ENCODE data around the gene LRIG1. TPM values are rescaled to one million over a fixed set of nuclear protein-coding genes. Genes with fewer than 3 reads are reported as not detected.

Gene LRIG1
- total RNA-seq, 1 experiment from 2014 or later = 24.1 TPM

- Histone ChIP-seq H3K27me3 (replicated peaks; ENCODE audit: insufficient read depth, low read depth, low read length, poor library complexity) (no peaks in the 10 kb centered on the region), H3K9me3 (ENCODE audit: low read depth, low read length, poor library complexity, severe bottlenecking) (no peaks in the 10 kb centered on the region), H3K4me1 (ENCODE audit: insufficient read depth, low read length, poor library complexity, severe bottlenecking) (peaks cover 10% of the 10 kb centered on the region), H3K27ac (ENCODE audit: low read depth, low read length, poor library complexity, severe bottlenecking) (no peak overlapping the region), H3K36me3 (ENCODE audit: insufficient read depth, low read length, poor library complexity, severe bottlenecking) (no peaks in the 10 kb centered on the region), H3K4me3 (ENCODE audit: low read depth, low read length, poor library complexity, severe bottlenecking) (no peak overlapping the region)
- CTCF ChIA-PET = no interaction called here
- POLR2A ChIA-PET (ENCODE audit: low non-redundant PET) = no interaction called here
- BruUV-seq (replicated peaks) = no TSS peak
- intact Hi-C loops (cut with micrococcal nuclease; ENCODE audit: unreplicated experiment) = no loop called here
- TF ChIP-seq CTCF (conservative IDR thresholded peaks at IDR 0.05; ENCODE audit: low read depth, low read length) = no peak
- no peak for DNase-seq (ENCODE audit: low spot score)
These were observed 12.3 kb downstream of the LRIG1 start for GRCh38 chr3:66488492-66488891.

GRCh38 chr3:66487465-66487864 lies 13.4 kb downstream of the LRIG1 start:
- intact Hi-C loops (cut with micrococcal nuclease; ENCODE audit: unreplicated experiment) = no loop called here
- no peaks in the 10 kb centered on the region for H3K36me3 ChIP-seq (ENCODE audit: insufficient read depth, low read length, poor library complexity, severe bottlenecking)
- H3K27ac ChIP-seq (ENCODE audit: low read depth, low read length, poor library complexity, severe bottlenecking) = no peak overlapping the region
- POLR2A ChIA-PET (ENCODE audit: low non-redundant PET) = no interaction called here
- H3K4me3 ChIP-seq (ENCODE audit: low read depth, low read length, poor library complexity, severe bottlenecking) = no peak overlapping the region
- TF ChIP-seq CTCF (conservative IDR thresholded peaks at IDR 0.05; ENCODE audit: low read depth, low read length) (no peak), EZH2 (IDR thresholded peaks at IDR 0.05; ENCODE audit: borderline replicate concordance, low read depth, low read length, poor library complexity, severe bottlenecking) (no peak)
- DNase-seq (ENCODE audit: low spot score) = no peak
- peaks cover 7% of the 10 kb centered on the region for H3K4me1 ChIP-seq (ENCODE audit: insufficient read depth, low read length, poor library complexity, severe bottlenecking)
- BruUV-seq (replicated peaks) = no TSS peak
- CTCF ChIA-PET = no interaction called here
- no peaks in the 10 kb centered on the region for H3K27me3 ChIP-seq (replicated peaks; ENCODE audit: insufficient read depth, low read depth, low read length, poor library complexity)
- H3K9me3 ChIP-seq (ENCODE audit: low read depth, low read length, poor library complexity, severe bottlenecking) = no peaks in the 10 kb centered on the region

GRCh38 chr3:66486646-66487045 lies 14.2 kb downstream of the LRIG1 start:
- H3K4me3 ChIP-seq (ENCODE audit: low read depth, low read length, poor library complexity, severe bottlenecking) = no peak overlapping the region
- ChIA-PET CTCF (no interaction called here), POLR2A (ENCODE audit: low non-redundant PET) (no interaction called here)
- intact Hi-C loops (cut with micrococcal nuclease; ENCODE audit: unreplicated experiment) = no loop called here
- H3K27me3 ChIP-seq (replicated peaks; ENCODE audit: insufficient read depth, low read depth, low read length, poor library complexity) = no peaks in the 10 kb centered on the region
- TF ChIP-seq CTCF (conservative IDR thresholded peaks at IDR 0.05; ENCODE audit: low read depth, low read length) = no peak
- no peak for TF ChIP-seq EZH2 (IDR thresholded peaks at IDR 0.05; ENCODE audit: borderline replicate concordance, low read depth, low read length, poor library complexity, severe bottlenecking)
- no peak overlapping the region for H3K27ac ChIP-seq (ENCODE audit: low read depth, low read length, poor library complexity, severe bottlenecking)
- no peaks in the 10 kb centered on the region for H3K9me3 ChIP-seq (ENCODE audit: low read depth, low read length, poor library complexity, severe bottlenecking)
- no peaks in the 10 kb centered on the region for H3K36me3 ChIP-seq (ENCODE audit: insufficient read depth, low read length, poor library complexity, severe bottlenecking)
- DNase-seq (ENCODE audit: low spot score) = no peak
- no TSS peak for BruUV-seq (replicated peaks)
- H3K4me1 ChIP-seq (ENCODE audit: insufficient read depth, low read length, poor library complexity, severe bottlenecking) = peaks cover 2% of the 10 kb centered on the region

All from A673 (cell line).